Measurements from ENCODE around the gene CABP2. TPM values are rescaled to one million over a fixed set of nuclear protein-coding genes. Genes with fewer than 3 reads are reported as not detected.
A peak's percentile ranks its signal among the peaks of the same experiment; 100 is the strongest.

Gene CABP2
- total and polyA plus RNA-seq, 8 donors = not detected

DNA sequence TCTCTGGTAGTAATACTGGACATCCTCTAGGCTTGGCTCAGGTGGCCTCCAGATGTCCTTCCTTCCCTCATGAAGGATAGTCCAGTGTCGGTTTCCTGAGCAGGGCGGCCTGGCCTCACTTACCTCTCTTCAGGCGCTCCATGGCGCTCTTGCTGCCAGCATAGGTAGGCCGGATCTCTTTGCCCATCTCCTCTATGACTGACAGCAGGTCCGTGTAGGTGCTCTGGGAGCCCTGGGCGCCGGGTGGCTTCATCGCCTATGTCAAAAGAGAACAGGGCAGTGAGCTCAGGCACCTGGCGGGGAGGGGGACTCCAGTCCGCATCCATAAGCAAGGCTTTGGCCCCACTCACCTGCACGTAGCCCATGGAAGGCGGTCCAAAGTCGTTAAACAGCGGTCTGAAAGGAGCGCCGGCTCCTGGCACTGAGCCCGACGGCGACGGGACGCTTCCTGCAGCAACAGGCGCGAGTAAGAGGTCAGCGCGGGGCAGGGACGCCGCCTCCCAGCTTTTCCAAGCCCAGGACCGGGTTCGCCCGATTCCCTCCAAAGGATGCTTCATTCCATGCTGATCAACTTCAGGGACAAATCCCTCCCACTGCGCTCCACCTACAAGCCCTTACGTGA, 15.9 kb downstream of the CABP2 start:
- Histone ChIP-seq H3K4me3 (peak overlapping the region; percentile 83 to 94), H3K27ac (peak overlapping the region; percentile 97 to 99), H3K27me3 (peaks cover 0 to 41% of the 10 kb centered on the region in 2 donors), H3K4me1 (peaks cover 24 to 55% of the 10 kb centered on the region in 2 donors), H3K36me3 (peaks cover 0 to 12% of the 10 kb centered on the region in 2 donors), H3K9me3 (no peaks in the 10 kb centered on the region)
- peak; percentile 28 for ATAC-seq
- TF ChIP-seq, protein P1, sequence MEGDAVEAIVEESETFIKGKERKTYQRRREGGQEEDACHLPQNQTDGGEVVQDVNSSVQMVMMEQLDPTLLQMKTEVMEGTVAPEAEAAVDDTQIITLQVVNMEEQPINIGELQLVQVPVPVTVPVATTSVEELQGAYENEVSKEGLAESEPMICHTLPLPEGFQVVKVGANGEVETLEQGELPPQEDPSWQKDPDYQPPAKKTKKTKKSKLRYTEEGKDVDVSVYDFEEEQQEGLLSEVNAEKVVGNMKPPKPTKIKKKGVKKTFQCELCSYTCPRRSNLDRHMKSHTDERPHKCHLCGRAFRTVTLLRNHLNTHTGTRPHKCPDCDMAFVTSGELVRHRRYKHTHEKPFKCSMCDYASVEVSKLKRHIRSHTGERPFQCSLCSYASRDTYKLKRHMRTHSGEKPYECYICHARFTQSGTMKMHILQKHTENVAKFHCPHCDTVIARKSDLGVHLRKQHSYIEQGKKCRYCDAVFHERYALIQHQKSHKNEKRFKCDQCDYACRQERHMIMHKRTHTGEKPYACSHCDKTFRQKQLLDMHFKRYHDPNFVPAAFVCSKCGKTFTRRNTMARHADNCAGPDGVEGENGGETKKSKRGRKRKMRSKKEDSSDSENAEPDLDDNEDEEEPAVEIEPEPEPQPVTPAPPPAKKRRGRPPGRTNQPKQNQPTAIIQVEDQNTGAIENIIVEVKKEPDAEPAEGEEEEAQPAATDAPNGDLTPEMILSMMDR (IDR thresholded peaks at IDR 0.05) = no peak
- DNase-seq = no peak
- intact Hi-C loops (cut with DNase I) = loop anchor here in 1 of 2 donors (5.0 kb wide), 1 partner anchor 115 kb away; the partner anchor contains the start of gene RAD9A

DNA sequence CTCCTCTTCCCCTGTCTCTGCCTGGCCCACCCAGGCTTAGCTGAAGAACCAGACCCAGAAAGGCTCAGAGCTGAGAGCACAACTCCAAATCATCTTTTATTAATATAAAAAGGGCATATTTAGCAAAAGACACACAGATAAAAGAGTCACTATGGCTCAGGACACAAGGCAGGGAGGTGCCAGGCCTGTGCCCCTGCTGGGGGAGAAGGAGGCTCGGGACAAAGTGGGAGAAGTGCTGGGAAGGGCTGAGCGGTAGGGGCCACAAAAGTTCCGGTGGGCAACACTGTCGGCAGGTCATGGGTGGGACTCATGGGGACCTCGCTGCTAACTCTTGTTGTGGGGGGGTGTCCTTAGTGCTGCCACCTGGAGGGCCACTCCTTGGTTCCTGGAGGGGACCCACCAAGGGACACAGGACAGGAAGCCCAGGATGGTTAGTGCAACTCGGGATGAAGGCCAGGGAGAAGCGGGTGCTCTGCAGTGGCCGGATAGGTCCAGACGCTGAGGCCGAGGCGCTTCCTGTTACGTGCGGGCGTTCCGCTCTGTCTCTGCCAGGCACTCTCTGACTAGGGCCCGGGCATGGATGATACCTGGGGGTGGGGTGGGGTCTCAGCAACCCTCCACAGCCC, 16.7 kb downstream of the CABP2 start:
- Histone ChIP-seq H3K9me3 (no peaks in the 10 kb centered on the region), H3K27ac (peak overlapping the region; percentile 88 to 99), H3K4me3 (peak overlapping the region in 1 of 2 donors; percentile 94), H3K27me3 (peaks cover 0 to 32% of the 10 kb centered on the region in 2 donors), H3K36me3 (peaks cover 0 to 20% of the 10 kb centered on the region in 2 donors), H3K4me1 (peaks cover 24 to 59% of the 10 kb centered on the region in 2 donors)
- DNase-seq (peak in 1 of 4 donors; percentile 76), ATAC-seq (no peak)
- TF ChIP-seq, protein P1 (IDR thresholded peaks at IDR 0.05) = peak; percentile 5 to 18
- intact Hi-C loops (cut with DNase I) = loop anchor here in 1 of 2 donors (5.0 kb wide), 1 partner anchor 114 kb away; the partner anchor contains the start of gene RAD9A

DNA sequence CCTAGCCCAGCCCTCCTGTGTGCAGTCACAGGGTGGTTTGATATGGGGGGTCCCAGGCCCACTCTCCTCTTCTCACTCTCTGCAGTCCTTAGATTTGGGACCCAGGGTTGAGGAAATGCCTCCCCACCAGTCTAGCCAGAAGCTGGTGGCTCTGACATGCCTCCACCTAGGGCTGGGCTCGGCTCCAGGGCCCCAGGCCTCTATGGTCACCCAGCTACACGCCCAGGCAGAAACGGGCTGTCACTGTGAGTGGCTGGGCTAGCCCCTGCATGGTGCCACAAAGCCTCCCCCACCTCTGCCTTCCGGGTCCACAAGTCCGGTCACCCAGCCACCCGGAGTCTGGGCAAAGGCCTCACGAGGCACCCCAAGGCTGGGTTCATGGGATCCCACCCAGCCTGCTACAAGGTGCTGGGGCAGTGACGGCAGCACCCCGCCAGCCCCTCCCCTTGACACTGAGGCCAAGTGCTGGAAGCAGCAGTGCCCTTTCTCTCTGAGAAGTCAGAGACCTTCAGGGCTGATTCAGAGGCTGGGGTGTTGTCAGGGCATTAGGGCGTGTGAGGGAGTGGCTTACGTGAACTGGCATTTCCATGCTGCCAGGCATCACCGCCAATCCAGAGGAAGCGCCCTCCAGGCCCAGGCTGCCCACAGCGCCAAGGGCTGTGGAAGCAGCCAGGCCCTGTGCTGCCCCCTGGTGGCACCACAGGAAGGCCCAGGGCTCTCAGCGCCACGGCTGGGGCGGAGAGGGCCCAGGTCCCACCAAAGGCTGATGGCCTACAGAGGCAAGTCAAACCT, 17.4 kb downstream of the CABP2 start:
- intact Hi-C loops (cut with DNase I) = loop anchor here in 1 of 2 donors (5.0 kb wide), 1 partner anchor 114 kb away; the partner anchor contains the start of gene RAD9A
- DNase-seq = peak; percentile 74 to 98 (median 93)
- ATAC-seq = peak; percentile 69

DNA sequence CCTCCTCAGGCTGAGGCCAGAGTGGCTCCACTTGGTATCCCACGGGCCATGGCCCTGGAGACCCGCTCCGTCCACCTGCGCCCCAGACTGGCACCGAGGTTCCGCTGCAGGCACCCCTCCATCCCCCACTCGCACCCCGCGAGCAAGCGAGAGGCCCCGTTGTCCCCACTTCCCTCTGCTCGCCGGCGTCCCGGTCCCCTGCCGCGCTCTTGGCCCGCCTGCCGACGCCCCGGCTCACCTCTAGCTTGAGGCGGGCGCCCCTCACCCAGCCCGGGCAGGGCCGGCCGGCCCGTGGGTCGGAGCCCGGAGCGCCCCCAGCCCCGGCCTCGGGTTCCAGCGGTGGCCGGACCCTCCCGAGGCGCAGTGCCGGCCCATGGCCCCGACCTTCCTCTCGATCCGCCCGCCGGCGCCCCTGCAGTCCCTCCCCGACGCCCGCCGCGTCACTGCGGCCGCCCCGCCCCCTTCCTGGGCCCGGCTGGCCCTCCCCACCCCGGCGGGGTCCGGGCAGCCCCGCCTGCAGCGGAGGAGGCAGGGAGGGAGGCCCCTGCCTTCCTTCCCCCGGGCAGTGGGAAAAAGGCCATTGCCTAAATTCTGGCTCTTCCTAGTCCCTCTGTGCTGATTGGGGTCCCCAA, 18.2 kb downstream of the CABP2 start, which contains the start of gene PITPNM1:
Gene PITPNM1 (minus strand): TSS at position 414 of the 632 bp plus-strand sequence. CDS start 1,183 bp downstream, outside the sequence.
- H3K36me3 ChIP-seq = peaks cover 0 to 27% of the 10 kb centered on the region in 2 donors
- peak; percentile 43 to 97 (median 80) for DNase-seq
- TF ChIP-seq, protein P1 (IDR thresholded peaks at IDR 0.05) = no peak
- peaks cover 0 to 20% of the 10 kb centered on the region in 2 donors for H3K27me3 ChIP-seq
- ATAC-seq = peak; percentile 56
- H3K4me3 ChIP-seq = peak within 1 kb of the TSS; percentile 50 to 94
- peaks cover 24 to 65% of the 10 kb centered on the region in 2 donors for H3K4me1 ChIP-seq
- peak within 1 kb of the TSS; percentile 88 to 92 for H3K27ac ChIP-seq
- intact Hi-C loops (cut with DNase I) = loop anchor here in 1 of 2 donors (5.0 kb wide), 1 partner anchor 113 kb away; the partner anchor contains the start of gene RAD9A
- no peaks in the 10 kb centered on the region for H3K9me3 ChIP-seq

More for the DNA sequence above, 17.4 kb downstream of the CABP2 start:
- peak overlapping the region; percentile 88 to 92 for H3K27ac ChIP-seq
- peak overlapping the region in 1 of 2 donors; percentile 94 for H3K4me3 ChIP-seq
- H3K4me1 ChIP-seq = peaks cover 24 to 65% of the 10 kb centered on the region in 2 donors
- TF ChIP-seq, protein P1 (IDR thresholded peaks at IDR 0.05) = peak; percentile 94 to 100
- peaks cover 0 to 26% of the 10 kb centered on the region in 2 donors for H3K27me3 ChIP-seq
- no peaks in the 10 kb centered on the region for H3K9me3 ChIP-seq
- H3K36me3 ChIP-seq = peaks cover 0 to 25% of the 10 kb centered on the region in 2 donors
